Ramos (cell line): ENCODE results near the gene TMEM198.

Source experiments
- in situ Hi-C: fragments of 300-500 bp; cut with MboI; formaldehyde crosslinking; loops from one replicate; pipeline ENCODE4 v1.14.3; 2022; ENCODE audit warnings: low sequenced_read_pairs; ENCODE audit not compliant: unreplicated experiment

TMEM198 gene

GRCh38 chr2:219540784-219541504 is 2.9 kb upstream of the TMEM198 start:
- in situ Hi-C loops = no loop called here

DNA sequence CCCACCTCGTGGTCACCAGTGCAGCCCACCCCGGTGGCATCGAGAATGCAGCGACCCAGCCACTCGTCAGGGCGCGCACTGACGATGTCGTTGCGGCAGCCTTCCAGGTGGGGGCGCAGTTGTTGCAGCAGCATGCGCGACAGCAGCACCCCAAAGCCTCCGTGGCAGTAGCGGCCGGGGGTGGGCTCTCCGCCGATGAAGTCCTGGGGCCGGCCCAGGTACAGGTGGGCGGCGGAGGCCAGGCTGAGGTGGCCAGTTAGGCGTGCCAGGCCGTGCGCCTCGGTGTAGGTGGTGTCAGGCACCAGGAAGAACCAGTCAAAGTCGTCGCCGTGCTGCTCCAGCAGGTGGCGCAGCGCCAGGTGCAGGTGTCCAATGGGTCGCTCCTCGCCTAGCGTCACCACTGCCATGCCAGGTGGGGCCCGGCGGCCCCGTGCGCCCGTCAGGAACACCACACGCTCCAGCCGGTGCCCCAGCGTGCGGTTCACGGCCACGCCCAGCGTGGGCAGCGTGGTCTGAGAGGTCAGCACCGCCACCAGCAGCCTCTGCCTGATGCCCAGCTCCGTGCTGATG is 2.1 kb upstream of the TMEM198 start:
- in situ Hi-C loops = no loop called here

DNA sequence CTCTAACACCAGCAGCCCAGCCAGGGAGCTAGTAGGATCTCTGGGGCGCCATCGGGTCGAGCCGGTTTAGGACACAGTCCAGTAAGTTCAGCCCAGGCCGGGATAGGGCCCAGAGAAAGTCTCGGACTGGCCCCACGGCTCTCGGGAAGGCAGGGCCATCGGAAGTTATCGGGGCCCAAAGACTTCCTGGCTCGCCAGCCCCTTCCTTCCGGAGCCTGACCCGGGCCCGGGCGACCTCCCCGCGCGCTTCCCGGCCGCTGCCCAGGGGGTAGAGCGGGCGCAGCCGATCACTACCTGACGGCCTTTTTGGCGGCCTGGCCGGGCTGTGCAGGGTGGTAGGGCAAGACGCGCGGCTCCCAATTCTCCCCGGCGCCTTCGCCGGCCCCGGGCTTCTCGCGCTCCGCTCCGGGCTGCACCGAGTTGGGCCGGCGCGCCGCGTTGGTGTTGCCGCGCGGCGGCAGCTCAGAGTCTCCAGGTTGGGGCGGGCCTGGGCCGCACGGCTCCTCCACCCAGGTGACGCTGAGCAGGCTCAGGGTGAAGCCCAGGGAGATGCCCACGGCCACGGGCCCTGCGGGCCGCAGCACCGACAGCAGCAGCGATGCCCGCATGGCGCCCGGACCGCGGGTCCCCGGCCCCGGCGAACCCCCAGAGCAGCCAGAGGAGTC is 765 bp upstream of the TMEM198 start:
- in situ Hi-C loops = no loop called here

GRCh38 chr2:219544567-219544966 is 739 bp downstream of the TMEM198 start:
- in situ Hi-C loops = no loop called here

DNA sequence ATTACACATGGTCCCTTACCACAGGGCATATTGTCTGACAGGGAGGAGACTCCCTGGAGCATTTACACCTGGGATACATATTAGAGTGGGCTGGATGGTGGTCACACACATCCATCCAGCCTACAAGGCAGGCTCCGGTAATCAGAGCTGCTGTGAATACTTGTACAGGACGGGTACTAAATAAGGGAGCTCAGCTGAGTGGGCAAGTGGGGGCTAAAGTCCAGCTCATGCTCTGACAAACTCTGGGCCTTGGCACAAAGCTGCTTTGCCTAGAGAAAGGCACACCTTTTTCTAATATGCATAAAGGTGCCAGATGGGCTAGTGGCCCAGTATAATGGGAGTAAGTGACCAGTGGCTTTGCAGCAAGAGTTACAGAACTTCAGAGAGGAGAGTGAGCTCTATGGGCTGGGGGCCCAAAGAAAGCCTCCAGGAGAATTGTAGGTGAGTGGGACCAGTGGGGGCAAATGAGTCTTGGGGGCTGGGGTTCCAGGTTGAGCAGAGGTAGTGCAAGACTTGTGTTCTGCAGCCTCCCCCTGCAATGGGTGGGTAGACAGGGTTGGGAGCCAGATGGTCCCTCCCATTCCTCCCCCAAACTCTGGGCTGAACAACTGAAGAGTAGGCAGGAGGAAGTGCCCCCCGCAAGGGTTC is 1.6 kb downstream of the TMEM198 start:
- in situ Hi-C loops = no loop called here

DNA sequence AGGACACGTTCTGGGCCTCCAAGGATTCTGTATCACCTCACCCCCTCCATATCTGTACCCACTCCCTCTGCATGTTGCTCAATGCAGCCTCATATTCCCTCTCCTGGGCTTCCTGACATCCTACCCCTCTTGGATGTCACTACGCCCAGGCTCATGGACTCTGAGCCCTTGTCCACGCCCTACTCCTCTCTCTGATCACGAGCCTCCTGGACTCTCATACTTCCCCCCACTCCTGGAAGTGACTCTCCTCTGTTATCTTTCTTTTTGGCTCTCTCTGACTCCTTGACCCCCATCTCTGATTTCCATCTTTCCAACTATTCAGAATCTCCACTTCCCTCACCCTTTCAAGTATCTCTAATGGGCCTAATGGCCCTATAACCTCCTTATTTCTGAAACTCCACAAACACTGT is 2.1 kb downstream of the TMEM198 start:
- in situ Hi-C loops = no loop called here

DNA sequence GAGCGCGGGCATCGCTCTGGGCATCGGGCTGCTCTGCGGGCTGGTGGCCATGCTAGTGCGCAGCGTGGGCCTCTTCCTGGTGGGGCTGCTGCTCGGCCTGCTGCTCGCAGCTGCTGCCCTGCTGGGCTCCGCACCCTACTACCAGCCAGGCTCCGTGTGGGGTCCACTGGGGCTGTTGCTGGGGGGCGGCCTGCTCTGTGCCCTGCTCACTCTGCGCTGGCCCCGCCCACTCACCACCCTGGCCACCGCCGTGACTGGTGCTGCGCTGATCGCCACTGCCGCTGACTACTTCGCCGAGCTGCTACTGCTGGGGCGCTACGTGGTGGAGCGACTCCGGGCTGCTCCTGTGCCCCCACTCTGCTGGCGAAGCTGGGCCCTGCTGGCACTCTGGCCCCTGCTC is 3.8 kb downstream of the TMEM198 start:
- in situ Hi-C loops = no loop called here

DNA sequence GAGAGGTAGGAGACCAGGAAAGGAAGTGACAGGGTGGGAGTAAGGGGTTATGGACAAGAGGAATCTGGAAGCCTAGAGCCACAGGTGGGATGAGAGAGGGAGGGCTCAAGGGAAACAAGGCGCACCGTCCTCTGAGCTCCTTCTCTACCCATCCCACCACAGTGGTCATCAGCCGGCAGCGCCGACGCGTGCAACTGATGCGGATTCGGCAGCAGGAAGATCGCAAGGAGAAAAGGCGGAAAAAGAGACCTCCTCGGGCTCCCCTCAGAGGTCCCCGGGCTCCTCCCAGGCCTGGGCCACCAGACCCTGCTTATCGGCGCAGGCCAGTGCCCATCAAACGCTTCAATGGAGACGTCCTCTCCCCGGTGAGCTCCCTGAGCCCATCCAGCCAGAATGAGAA is 5.2 kb downstream of the TMEM198 start:
- in situ Hi-C loops = no loop called here

- in situ Hi-C loops = no loop called here
These were observed 5.8 kb downstream of the TMEM198 start for GRCh38 chr2:219549619-219550018.

GRCh38 chr2:219551441-219552381 is 7.9 kb downstream of the TMEM198 start:
- in situ Hi-C loops = no loop called here

- in situ Hi-C loops = no loop called here
These were observed 8.7 kb downstream of the TMEM198 start for GRCh38 chr2:219552382-219553167.

DNA sequence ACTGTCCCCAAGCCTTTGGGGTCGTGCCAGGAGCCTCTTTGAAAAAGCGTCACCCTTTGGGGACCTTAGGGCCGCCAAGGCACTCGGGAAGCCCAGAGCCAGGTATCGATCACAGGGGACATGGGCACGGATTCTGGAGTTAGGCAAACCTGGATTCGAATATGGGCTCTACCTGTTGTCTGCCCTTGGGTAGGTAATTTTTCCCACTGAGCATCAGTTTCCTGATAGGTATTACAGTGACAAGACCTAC is 9.3 kb downstream of the TMEM198 start:
- in situ Hi-C loops = no loop called here

GRCh38 chr2:219553463-219553963 is 9.7 kb downstream of the TMEM198 start:
- in situ Hi-C loops = no loop called here

DNA sequence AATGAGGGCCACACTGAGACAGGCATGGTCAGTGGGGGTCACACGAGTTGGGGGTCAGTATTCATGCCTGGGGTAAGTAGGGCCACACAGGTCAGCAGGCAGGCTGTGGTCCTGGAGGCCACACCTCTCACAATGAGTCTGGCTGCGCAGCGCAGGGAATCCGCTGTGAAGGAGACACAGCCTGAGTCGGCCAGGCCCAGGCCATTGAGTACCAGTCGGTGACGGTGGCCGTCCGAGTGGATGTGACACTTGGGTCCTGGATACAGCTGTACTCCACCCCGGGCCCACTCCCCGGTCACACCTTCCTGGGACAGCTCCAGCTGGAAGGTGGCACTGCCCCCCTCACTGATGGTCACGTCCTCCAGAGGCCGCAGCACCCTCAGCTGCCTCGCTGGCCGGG is 10.5 kb downstream of the TMEM198 start:
- in situ Hi-C loops = no loop called here

- in situ Hi-C loops = no loop called here
These were observed 12.1 kb downstream of the TMEM198 start for GRCh38 chr2:219555956-219556355.

GRCh38 chr2:219556413-219556812 is 12.6 kb downstream of the TMEM198 start:
- in situ Hi-C loops = no loop called here

DNA sequence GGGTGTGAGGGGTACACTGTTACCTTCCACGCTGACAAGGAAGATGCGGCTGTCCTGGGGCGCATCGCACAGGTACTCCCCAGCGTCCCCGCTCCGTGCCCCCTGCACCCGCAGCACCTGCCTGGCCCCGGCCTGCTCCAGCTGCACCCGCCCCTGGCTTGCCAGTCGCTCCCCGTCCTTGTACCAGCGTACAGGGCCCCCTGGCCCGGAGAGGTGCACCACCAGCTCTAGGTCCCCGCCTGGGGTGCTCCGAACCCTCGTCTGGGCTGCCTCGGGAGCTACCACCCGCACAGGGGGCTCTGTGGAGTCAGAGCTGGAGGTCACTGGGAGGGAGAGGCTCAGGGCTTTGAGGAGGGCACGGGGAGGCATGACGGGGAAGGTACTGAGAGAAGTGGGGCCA is 13.5 kb downstream of the TMEM198 start:
- in situ Hi-C loops = no loop called here

GRCh38 chr2:219557791-219558785 is 14.3 kb downstream of the TMEM198 start:
- in situ Hi-C loops = no loop called here
